ENCODE results near the gene TGFBR2. TPM values are rescaled to one million over a fixed set of nuclear protein-coding genes. Genes with fewer than 3 reads are reported as not detected.

The TGFBR2 gene
- polyA plus RNA-seq, 3 donors, result 46.6 to 60.3 (median 57.0) TPM

GRCh38 chr3:30733696-30734095 is 127.3 kb downstream of the TGFBR2 start:
- Histone ChIP-seq H3K4me1 (ENCODE audit: control insufficient read depth in 1 of 2, insufficient read depth in 2 of 2, low read length in 2 of 2) (no peaks in the 10 kb centered on the region), H3K27ac (ENCODE audit: low read depth in 1 of 2, low read length in 2 of 2) (no peak overlapping the region), H4K20me1 (ENCODE audit: insufficient read depth, low read length) (no peaks in the 10 kb centered on the region), H3K4me3 (replicated peaks in 1 of 3; ENCODE audit: low read depth in 2 of 3, low read length in 3 of 3) (no peak overlapping the region), H3K9me3 (replicated peaks in 1 of 2; ENCODE audit: control insufficient read depth in 1 of 2, insufficient read depth in 1 of 2, low read length in 2 of 2) (no peaks in the 10 kb centered on the region), H3K9ac (ENCODE audit: insufficient read depth, low read length, poor library complexity, severe bottlenecking) (no peak overlapping the region), H3K36me3 (replicated peaks in 1 of 2; ENCODE audit: control insufficient read depth in 1 of 2, insufficient read depth in 2 of 2, low read length in 2 of 2) (no peaks in the 10 kb centered on the region), H3K79me2 (ENCODE audit: insufficient read depth, low read length) (no peaks in the 10 kb centered on the region), H2AFZ (ENCODE audit: insufficient read depth, low read depth, low read length, poor library complexity, severe bottlenecking) (no peak overlapping the region), H3K4me2 (replicated peaks; ENCODE audit: extremely low read depth, low read length, poor library complexity, severe bottlenecking) (no peak overlapping the region), H3K27me3 (ENCODE audit: control insufficient read depth in 2 of 2, insufficient read depth in 2 of 2, low read length in 2 of 2) (no peaks in the 10 kb centered on the region)
- no peak overlapping the region for H3K4me3 Mint-ChIP-seq
- WGBS (ENCODE audit: insufficient coverage), result 83% methylated on average over 2 of the region's 2 CpGs
- no peaks in the 10 kb centered on the region for H3K27me3 Mint-ChIP-seq (ENCODE audit: low read depth in 3 of 3)
- TF ChIP-seq CTCF (IDR thresholded peaks at IDR 0.05), result no peak
- H3K4me1 Mint-ChIP-seq, result peaks cover 3% of the 10 kb centered on the region
- peaks cover 0 to 2% (median 0%) of the 10 kb centered on the region in 7 donors for H3K9me3 Mint-ChIP-seq
- H3K36me3 Mint-ChIP-seq, result no peaks in the 10 kb centered on the region
- no peak overlapping the region for H3K27ac Mint-ChIP-seq
- intact Hi-C loops (cut with micrococcal nuclease), result no loop called here
- no peak for DNase-seq

DNA sequence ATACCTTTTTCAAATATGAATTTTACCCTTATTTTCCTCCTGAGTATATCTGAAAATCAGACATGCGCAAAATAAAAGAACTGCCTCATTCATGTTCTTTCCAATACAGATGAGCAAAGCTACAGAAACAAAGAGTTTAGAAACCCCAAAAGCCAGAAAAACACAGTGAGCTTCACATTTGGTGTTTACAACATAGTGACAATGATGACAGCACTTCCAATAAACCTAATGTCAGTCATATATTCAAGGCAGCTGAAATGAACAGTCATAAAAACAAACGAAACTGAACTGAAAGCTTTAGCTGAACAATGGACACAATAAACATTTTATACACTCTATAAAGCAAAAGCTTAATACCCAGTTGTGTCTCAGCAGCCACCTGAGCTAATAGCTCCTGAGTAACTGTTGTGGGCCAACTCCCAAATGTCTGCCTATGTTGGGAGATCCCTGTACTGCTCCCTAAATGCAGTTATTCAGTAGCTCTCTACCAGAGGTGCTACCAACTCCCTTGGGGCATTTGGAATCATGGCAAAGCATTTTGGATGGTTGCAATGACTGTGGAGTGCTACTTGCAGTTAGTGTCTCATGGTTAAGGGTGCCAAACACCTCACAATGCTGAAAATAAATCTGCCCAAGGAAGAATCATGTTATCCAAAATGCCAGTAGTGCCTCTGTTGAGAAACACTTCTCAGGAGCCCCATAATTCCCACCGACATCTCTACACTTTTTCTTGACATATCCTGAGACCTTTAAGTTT is 131.5 kb downstream of the TGFBR2 start:
- Mint-ChIP-seq H3K4me3 (no peak overlapping the region), H3K27ac (no peak overlapping the region), H3K27me3 (ENCODE audit: low read depth in 3 of 3) (peaks cover 0 to 2% (median 0%) of the 10 kb centered on the region in 3 donors), H3K9me3 (peaks cover 0 to 2% (median 0%) of the 10 kb centered on the region in 7 donors), H3K4me1 (peaks cover 3% of the 10 kb centered on the region), H3K36me3 (no peaks in the 10 kb centered on the region)
- Histone ChIP-seq H3K4me2 (replicated peaks; ENCODE audit: extremely low read depth, low read length, poor library complexity, severe bottlenecking) (no peak overlapping the region), H3K4me1 (ENCODE audit: control insufficient read depth in 1 of 2, insufficient read depth in 2 of 2, low read length in 2 of 2) (no peaks in the 10 kb centered on the region), H3K27ac (ENCODE audit: low read depth in 1 of 2, low read length in 2 of 2) (no peak overlapping the region), H2AFZ (ENCODE audit: insufficient read depth, low read depth, low read length, poor library complexity, severe bottlenecking) (no peak overlapping the region), H3K4me3 (replicated peaks in 1 of 3; ENCODE audit: low read depth in 2 of 3, low read length in 3 of 3) (no peak overlapping the region), H3K27me3 (ENCODE audit: control insufficient read depth in 2 of 2, insufficient read depth in 2 of 2, low read length in 2 of 2) (no peaks in the 10 kb centered on the region), H3K36me3 (replicated peaks in 1 of 2; ENCODE audit: control insufficient read depth in 1 of 2, insufficient read depth in 2 of 2, low read length in 2 of 2) (no peaks in the 10 kb centered on the region), H4K20me1 (ENCODE audit: insufficient read depth, low read length) (no peaks in the 10 kb centered on the region), H3K9me3 (replicated peaks in 1 of 2; ENCODE audit: control insufficient read depth in 1 of 2, insufficient read depth in 1 of 2, low read length in 2 of 2) (no peaks in the 10 kb centered on the region), H3K79me2 (ENCODE audit: insufficient read depth, low read length) (no peaks in the 10 kb centered on the region), H3K9ac (ENCODE audit: insufficient read depth, low read length, poor library complexity, severe bottlenecking) (no peak overlapping the region)
- intact Hi-C loops (cut with micrococcal nuclease), result no loop called here
- 82% methylated on average over 2 of the region's 3 CpGs for whole genome bisulfite sequencing (ENCODE audit: insufficient coverage)
- no peak for DNase-seq
- TF ChIP-seq CTCF (IDR thresholded peaks at IDR 0.05), result no peak

Measured in CD14-positive monocyte (primary cell).